Naive thymus-derived CD8-positive, alpha-beta T cell (primary cell): Measurements from ENCODE around the gene BLOC1S4. TPM values are rescaled to one million over a fixed set of nuclear protein-coding genes. Genes with fewer than 3 reads are reported as not detected.
A peak's percentile ranks its signal among the peaks of the same experiment; 100 is the strongest.

Experiments
- ATAC-seq, 2 donors: fragments of 150-1000 bp; cut with Tn5 transposase in 1 of 2; sonication (Bioruptor Pico), chemical (Tn5 transposase) in 1 of 2; 1 replicate in 1 of 2; 2 replicates in 1 of 2; pipeline ENCODE4 v1.10.0; 2021; ENCODE audit warnings: mild to moderate bottlenecking in 2 of 2, moderate library complexity in 2 of 2
- POLR2A ChIA-PET: fragments of 350-600 bp; sonication (Branson Sonifier 250); formaldehyde crosslinking; loops from one replicate; lab custom pipeline; 2021; ENCODE audit warnings: antibody characterized with exemption; lab: Charles Lee
- DNase-seq, 10 donors: peaks; one replicate each; pipeline versions ENCODE4 v3.0.0 to v3.0.0-alpha.2; 2020 to 2022
- H3K27ac Mint-ChIP-seq, 10 donors: one replicate each; pipeline ENCODE4 v1.8.0; 2020 to 2022; ENCODE audit warnings: mild to moderate bottlenecking in 10 of 10, mixed read lengths in 10 of 10, moderate library complexity in 4 of 10, inconsistent platforms in 1 of 10
- H3K27me3 Mint-ChIP-seq, 5 donors: one replicate each; pipeline ENCODE4 v1.8.0; 2021 to 2022; ENCODE audit warnings: mixed read lengths in 5 of 5
- H3K36me3 Mint-ChIP-seq, 3 donors: one replicate each; pipeline ENCODE4 v1.8.0; 2020 to 2022; ENCODE audit warnings: mixed read lengths in 3 of 3, mild to moderate bottlenecking in 2 of 3, inconsistent platforms in 1 of 3
- H3K4me1 Mint-ChIP-seq, 4 donors: one replicate each; pipeline ENCODE4 v1.8.0; 2021 to 2022; ENCODE audit warnings: mixed read lengths in 4 of 4
- H3K4me3 Mint-ChIP-seq, 10 donors: one replicate each; pipeline ENCODE4 v1.8.0; 2020 to 2022; ENCODE audit warnings: mild to moderate bottlenecking in 10 of 10, mixed read lengths in 10 of 10, moderate library complexity in 6 of 10, inconsistent platforms in 1 of 10
- H3K9me3 Mint-ChIP-seq, 9 donors: one replicate each; pipeline ENCODE4 v1.8.0; 2020 to 2022; ENCODE audit warnings: mixed read lengths in 9 of 9, mild to moderate bottlenecking in 3 of 9, inconsistent platforms in 1 of 9, moderate library complexity in 1 of 9
- polyA plus RNA-seq, 3 donors: library from polyadenylated mRNA; unstranded; fragments of 300-500 nt; fragmentation: Illumina TruSeq; gene quantifications; one replicate each; pipeline ENCODE4 v1.2.3, GENCODE V29; 2021
- total RNA-seq, 8 experiments: library from RNA in 2 of 8; stranded (reverse) in 2 of 8; gene quantifications; one replicate each; pipeline ENCODE4 v1.2.3 and lab custom pipeline; 2021 to 2026

The BLOC1S4 gene
- total and polyA plus RNA-seq, 5 experiments from 2014 or later: 38.7 to 81.6 (median 65.8) TPM

DNA sequence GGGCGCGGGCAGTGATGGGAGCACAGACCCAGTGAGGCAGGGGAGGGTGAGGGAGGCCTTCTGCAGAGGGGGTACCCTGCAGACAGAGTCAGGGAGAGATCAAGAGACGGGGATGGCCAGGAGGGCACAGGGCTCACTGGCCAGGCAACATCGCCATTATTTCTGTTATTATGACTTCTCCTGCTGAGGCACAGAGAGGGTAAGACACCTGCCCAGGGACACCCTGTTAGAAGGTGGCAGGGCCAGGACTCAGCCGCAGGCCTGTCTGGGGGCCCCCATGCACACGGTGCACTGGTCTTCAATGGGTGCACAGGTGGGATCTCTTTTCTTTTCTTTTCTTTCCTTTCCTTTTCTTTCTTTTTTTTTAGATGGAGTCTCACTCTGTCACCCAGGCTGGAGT, 15.8 kb downstream of the BLOC1S4 start:
- POLR2A ChIA-PET: no interaction called here
- H3K4me3 Mint-ChIP-seq: no peak overlapping the region
- peaks cover 0 to 2% (median 0%) of the 10 kb centered on the region in 5 donors for H3K27me3 Mint-ChIP-seq
- DNase-seq (no peak), ATAC-seq (no peak)
- H3K27ac Mint-ChIP-seq: peak overlapping the region in 1 of 10 donors; percentile 57
- H3K4me1 Mint-ChIP-seq: peaks cover 2 to 13% (median 6%) of the 10 kb centered on the region in 4 donors
- H3K36me3 Mint-ChIP-seq: no peaks in the 10 kb centered on the region
- H3K9me3 Mint-ChIP-seq: no peaks in the 10 kb centered on the region

DNA sequence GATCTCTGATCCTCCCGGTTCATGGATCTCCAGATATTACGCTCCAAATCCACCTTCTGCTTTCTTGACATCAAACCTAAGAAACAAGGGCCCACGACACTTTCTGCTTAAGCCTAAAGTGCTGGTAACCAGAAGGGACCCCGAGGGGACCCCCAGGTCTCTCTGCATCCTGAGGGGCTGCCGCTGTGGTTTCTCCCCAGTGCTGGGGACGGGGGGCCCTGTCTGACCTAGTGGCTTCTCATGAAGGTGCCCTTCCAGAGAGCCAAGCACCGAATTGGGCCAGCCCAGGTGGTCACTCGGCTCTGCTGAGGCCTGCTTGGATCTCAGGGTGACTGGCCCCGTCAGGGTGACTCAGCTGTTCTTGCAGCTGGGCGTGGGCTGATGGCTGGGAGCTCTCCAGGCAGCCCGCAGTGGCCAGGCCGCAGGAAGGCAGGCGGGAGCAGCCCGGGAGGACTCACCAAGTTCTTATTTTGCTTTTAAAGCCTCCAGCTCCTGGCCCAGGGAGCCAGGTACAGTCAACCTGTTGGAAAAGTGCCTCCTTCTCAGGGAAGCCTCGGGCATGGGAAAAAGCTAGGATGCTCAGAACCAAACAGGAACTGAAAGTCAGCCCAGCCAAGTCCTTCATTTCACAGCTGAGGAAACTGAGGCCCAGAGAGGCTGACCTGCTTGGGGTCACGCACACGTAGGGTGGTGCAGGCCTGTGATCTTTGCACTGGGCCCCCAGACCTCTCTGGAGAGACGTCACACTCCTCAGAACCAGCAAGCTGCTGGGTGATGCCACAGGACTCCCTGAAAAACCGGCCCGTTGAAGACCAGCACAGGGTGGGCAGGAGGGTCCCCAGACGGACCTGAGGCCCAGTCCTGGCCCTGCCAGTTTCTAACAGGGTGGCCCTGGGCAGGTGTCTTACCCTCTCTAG, 16.7 kb downstream of the BLOC1S4 start:
- Mint-ChIP-seq H3K4me3 (no peak overlapping the region), H3K4me1 (peaks cover 2 to 11% (median 6%) of the 10 kb centered on the region in 4 donors), H3K27ac (no peak overlapping the region), H3K27me3 (peaks cover 0 to 2% (median 0%) of the 10 kb centered on the region in 5 donors), H3K9me3 (no peaks in the 10 kb centered on the region), H3K36me3 (no peaks in the 10 kb centered on the region)
- ATAC-seq (no peak), DNase-seq (no peak)
- POLR2A ChIA-PET: no interaction called here

DNA sequence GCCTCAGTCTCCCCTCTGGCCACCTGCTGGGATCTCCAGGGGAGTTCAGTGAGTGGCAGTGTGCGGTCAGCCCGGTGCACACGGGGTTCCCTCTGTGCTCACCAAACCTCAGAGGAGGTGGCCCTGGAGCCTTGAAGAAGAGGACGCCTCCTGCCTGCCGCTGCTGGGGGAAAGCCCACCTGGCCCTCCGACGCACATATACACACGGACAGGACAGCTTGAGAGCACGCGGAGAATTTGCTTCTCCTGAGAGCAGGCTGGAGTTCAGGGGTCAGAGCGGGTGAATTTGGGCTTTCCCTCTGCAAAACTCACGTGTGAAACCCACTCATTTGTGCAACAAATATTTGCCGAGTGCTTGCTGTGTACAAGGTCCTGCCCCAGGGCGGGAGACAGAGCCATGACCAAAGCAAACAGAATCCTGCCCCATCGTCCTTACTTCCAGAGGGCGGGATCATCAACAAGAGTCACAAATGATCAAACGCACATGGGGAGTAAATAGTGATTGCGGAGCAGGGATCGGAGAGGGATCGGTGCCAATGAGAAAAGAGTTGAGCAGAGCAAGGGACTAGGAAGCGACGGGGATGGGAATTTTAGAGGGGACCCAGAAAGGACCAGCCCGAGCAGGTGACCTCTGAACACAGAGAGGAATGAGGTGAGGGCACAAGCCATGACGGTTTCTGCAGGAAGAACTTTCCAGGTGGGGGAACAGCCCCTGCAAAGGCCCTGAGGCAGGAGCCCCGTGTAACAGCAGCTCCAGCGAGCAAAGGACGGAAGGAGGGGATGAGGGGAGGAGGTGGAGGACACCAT, 17.6 kb downstream of the BLOC1S4 start:
- H3K9me3 Mint-ChIP-seq: no peaks in the 10 kb centered on the region
- H3K36me3 Mint-ChIP-seq: no peaks in the 10 kb centered on the region
- H3K27ac Mint-ChIP-seq: no peak overlapping the region
- POLR2A ChIA-PET: no interaction called here
- ATAC-seq: no peak
- peaks cover 0 to 2% (median 0%) of the 10 kb centered on the region in 5 donors for H3K27me3 Mint-ChIP-seq
- DNase-seq: no peak
- H3K4me1 Mint-ChIP-seq: peaks cover 0 to 3% (median under 1%) of the 10 kb centered on the region in 4 donors
- H3K4me3 Mint-ChIP-seq: no peak overlapping the region

DNA sequence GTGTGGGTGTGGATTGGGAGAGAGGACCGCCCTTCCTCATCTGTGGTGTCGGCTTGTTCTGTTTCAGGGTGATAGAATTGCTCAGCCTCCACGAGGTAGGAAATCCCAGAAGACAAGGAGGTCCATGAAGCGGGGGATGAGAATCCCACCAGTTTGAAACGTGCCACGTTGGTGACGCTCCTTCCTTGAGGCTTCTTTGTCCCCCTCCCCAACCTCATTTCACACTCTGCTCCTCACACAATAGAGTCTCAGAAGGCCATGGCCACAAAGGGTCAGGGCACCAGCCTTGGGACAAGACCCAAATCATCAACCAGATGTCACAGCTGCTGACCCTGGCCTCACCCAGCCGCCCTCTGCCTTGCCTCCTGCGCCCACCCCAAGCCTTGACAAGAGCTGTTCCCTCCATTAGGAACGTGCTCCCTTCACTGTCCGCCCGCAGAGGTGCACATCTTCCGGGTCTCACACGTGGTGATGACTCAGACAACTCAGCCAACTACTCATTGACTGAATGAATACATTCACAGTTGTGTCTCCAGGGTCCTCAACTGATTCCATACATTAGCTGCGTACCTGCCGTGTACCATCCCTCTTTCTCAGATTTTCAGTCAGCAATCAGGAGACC, 18.3 kb downstream of the BLOC1S4 start:
- Mint-ChIP-seq H3K27ac (peak overlapping the region in 3 of 10 donors; percentile 56 to 75 (median 66)), H3K27me3 (peaks cover 0 to 2% (median 0%) of the 10 kb centered on the region in 5 donors), H3K4me1 (no peaks in the 10 kb centered on the region), H3K9me3 (peaks cover 0 to under 1% (median 0%) of the 10 kb centered on the region in 9 donors), H3K4me3 (no peak overlapping the region), H3K36me3 (no peaks in the 10 kb centered on the region)
- POLR2A ChIA-PET: no interaction called here
- ATAC-seq (no peak), DNase-seq (no peak)

DNA sequence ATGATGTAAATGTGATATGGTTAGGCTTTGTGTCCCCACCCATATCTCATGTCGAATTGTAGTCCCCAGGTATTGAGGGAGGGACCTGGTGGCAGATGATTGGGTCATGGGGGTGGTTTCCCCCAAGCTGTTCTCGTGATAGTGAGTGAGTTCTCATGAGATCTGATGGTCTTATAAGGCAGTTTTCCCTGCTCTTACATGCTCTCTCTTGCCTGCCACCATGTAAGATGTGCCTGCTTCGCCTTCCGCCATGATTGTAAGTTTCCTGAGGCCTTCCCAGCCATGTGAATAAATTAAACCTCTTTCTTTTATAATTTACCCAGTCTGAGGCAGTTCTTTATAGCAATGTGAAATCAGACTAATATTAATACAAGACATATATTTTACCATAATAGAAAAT, 23.9 kb downstream of the BLOC1S4 start:
- DNase-seq (no peak), ATAC-seq (no peak)
- H3K27me3 Mint-ChIP-seq: peaks cover 0 to 2% (median 0%) of the 10 kb centered on the region in 5 donors
- no peaks in the 10 kb centered on the region for H3K36me3 Mint-ChIP-seq
- POLR2A ChIA-PET: no interaction called here
- no peak overlapping the region for H3K4me3 Mint-ChIP-seq
- H3K27ac Mint-ChIP-seq: no peak overlapping the region
- peaks cover 0 to 6% (median 0%) of the 10 kb centered on the region in 9 donors for H3K9me3 Mint-ChIP-seq
- no peaks in the 10 kb centered on the region for H3K4me1 Mint-ChIP-seq

DNA sequence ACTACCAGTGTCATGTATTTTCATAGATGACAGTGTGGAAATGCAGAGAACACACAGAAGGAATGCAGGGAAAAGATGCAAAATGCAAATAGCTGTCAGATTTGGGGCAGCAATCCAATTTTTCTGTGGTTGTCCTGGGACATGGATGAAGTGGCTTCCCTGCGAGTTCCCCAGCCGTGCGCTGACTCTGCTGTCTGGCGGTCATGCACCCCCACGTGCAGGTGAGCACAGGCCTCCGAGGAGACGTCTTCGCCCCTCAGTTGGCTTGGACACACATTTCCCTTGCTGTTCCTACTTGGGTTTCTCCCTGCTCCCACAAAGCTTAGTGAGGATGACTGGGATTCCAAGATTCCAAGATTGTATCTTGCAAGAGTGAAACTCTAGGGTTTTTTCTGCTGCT, 24.4 kb downstream of the BLOC1S4 start:
- Mint-ChIP-seq H3K4me3 (no peak overlapping the region), H3K27me3 (peaks cover 0 to 3% (median 0%) of the 10 kb centered on the region in 5 donors), H3K36me3 (no peaks in the 10 kb centered on the region), H3K4me1 (no peaks in the 10 kb centered on the region), H3K9me3 (peaks cover 0 to 6% (median 0%) of the 10 kb centered on the region in 9 donors), H3K27ac (no peak overlapping the region)
- POLR2A ChIA-PET: no interaction called here
- ATAC-seq (no peak), DNase-seq (no peak)

DNA sequence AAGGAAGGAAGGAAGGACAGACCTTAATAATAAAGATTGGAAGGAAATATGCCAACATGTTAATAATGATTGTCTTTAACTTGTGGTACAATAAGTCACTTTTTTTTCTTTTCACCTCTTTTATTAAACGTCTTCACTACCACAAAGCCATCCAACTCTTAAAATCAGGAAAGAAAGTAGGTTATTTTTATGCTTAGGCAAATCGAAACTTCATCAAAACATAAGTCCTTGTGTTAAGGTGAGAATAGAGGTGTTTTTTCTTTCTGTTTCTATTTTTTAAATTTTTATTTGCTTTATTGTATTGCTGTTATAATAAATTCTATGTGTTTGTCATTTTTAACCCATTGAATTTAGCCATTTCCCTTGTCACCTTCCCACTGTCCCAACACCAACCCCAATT, 26.5 kb downstream of the BLOC1S4 start:
- Mint-ChIP-seq H3K27ac (no peak overlapping the region), H3K4me3 (no peak overlapping the region), H3K27me3 (peaks cover 0 to 1% (median 0%) of the 10 kb centered on the region in 5 donors), H3K4me1 (peaks cover 0 to 4% (median 0%) of the 10 kb centered on the region in 4 donors), H3K36me3 (no peaks in the 10 kb centered on the region), H3K9me3 (peaks cover 0 to 6% (median 0%) of the 10 kb centered on the region in 9 donors)
- ATAC-seq: no peak
- POLR2A ChIA-PET: no interaction called here
- no peak for DNase-seq

DNA sequence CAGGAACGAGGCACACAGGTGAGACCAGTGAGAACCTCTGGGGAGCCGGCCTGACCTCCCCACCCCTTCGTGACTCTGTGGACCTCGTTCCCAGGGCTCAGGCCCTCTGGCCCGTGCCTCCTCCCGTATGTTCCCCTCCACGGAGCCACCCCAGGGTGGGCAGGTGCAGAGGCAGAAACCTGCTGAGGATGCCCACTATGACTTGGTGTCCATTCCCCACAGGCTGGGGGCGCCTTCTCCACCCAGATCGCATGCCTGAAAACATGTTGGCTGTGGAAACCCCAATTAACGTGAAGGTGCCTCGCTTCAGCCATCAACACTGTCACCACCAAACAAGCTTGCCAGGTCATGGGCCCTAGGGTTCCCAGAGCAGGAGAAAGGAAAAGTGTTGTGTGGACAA, 27.0 kb downstream of the BLOC1S4 start:
- Mint-ChIP-seq H3K27me3 (peaks cover 0 to 1% (median 0%) of the 10 kb centered on the region in 5 donors), H3K4me1 (peaks cover 0 to 4% (median 0%) of the 10 kb centered on the region in 4 donors), H3K9me3 (peaks cover 0 to 6% (median 0%) of the 10 kb centered on the region in 9 donors), H3K4me3 (no peak overlapping the region), H3K36me3 (no peaks in the 10 kb centered on the region), H3K27ac (peak overlapping the region in 1 of 10 donors; percentile 61)
- ATAC-seq (no peak), DNase-seq (no peak)
- POLR2A ChIA-PET: no interaction called here

DNA sequence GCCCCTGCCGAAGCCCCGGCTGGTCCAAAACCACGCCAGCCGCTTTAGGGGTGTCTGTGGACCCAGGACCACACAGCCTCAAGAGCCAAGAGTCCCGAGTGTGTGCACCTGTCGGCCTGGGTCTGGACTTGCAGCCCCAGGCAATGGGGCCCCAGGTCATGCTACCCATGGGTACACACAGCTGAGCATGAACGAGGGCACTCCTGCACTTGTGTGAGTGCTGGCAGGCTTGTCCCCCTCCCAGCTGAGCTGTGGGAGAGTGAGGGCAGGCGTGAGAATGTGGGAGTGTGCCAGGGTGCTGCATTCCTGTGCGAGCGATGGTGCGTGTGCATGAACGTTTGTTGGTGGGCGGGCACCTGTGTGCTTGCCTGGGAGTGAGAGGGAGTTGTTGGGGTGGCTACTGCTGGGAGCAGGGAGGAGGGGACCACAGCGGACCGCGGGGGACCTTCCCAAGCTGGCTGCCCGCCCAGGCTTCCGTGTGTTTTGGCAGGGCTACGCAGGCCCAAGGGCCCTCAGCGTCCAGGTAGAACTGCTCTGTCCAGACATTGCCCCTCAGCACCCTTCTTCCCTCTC, 30.8 kb downstream of the BLOC1S4 start:
- Mint-ChIP-seq H3K4me1 (peaks cover 3 to 15% (median 9%) of the 10 kb centered on the region in 4 donors), H3K4me3 (no peak overlapping the region), H3K27me3 (peaks cover 0 to 1% (median 0%) of the 10 kb centered on the region in 5 donors), H3K9me3 (no peaks in the 10 kb centered on the region), H3K27ac (peak overlapping the region in 2 of 10 donors; percentile 34 to 48), H3K36me3 (no peaks in the 10 kb centered on the region)
- DNase-seq (no peak), ATAC-seq (no peak)
- POLR2A ChIA-PET: no interaction called here

DNA sequence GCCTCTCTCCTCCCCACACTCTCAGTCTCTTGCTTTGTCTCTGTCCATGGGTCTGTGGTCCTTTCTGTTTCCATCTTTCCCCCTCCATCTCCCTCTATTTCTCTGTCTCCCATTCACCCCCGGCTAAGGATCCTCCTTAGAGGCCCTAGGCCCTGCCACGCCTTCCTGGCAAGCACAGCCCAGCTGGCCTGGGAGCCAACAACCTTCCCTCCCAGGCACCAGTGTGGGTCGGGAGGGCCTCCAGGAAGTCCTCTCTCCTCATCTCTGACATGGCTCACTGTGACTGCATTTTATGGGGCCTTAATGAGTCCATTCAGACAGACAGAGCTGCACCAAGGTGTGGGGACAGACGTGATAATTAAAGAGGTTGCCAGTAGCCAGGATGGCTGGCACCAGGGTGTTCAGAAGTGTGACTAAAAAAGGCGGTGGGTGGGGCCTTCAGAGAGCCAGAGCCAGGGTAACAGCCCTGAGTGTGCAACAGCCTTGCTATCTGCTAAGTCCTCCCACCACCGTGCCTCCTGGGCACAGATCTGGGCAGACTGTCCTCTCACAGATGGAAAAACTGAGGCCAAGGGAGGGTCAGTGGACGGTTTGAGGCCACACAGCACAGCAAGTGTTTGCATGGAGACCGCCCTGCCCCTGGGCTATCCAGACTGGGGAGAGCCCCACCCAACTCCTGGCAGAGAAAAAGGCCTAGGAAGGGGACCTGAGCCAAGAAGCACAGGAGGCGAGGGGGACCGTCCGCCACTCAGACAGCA, 31.5 kb downstream of the BLOC1S4 start:
- no peaks in the 10 kb centered on the region for H3K36me3 Mint-ChIP-seq
- ATAC-seq (no peak), DNase-seq (no peak)
- H3K4me3 Mint-ChIP-seq: no peak overlapping the region
- H3K4me1 Mint-ChIP-seq: peaks cover 4 to 21% (median 12%) of the 10 kb centered on the region in 4 donors
- POLR2A ChIA-PET: no interaction called here
- H3K27me3 Mint-ChIP-seq: peaks cover 0 to 1% (median 0%) of the 10 kb centered on the region in 5 donors
- peak overlapping the region in 1 of 10 donors; percentile 34 for H3K27ac Mint-ChIP-seq
- no peaks in the 10 kb centered on the region for H3K9me3 Mint-ChIP-seq

DNA sequence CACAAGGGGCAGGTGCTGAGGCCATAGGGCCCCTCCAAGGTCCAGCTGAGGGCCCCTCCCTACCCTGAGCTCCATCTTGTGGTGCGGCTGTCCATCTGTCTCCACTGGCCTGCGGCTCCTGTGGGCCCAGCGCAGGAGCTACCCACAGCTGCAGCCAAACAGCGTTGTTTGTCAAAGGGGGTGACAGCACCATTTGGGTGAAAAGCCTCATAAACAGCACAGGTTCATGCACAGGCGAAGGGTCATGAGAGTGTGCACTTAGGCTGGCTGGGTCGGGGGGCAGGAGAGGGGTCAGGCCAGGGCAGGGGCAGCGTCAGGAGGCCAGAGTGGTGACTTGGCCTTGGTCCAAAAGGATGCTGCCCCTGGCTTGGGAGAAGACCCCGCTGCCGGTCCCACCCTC, 32.3 kb downstream of the BLOC1S4 start:
- no peak for ATAC-seq
- POLR2A ChIA-PET: no interaction called here
- Mint-ChIP-seq H3K4me1 (peaks cover 4 to 22% (median 12%) of the 10 kb centered on the region in 4 donors), H3K27me3 (peaks cover 0 to 1% (median 0%) of the 10 kb centered on the region in 5 donors), H3K27ac (peak overlapping the region in 1 of 10 donors; percentile 78), H3K36me3 (no peaks in the 10 kb centered on the region), H3K9me3 (no peaks in the 10 kb centered on the region), H3K4me3 (no peak overlapping the region)
- DNase-seq: no peak
